SU-DHL-6 (cell line): Measurements from ENCODE around the gene PI16.

Experiments
- EZH2phosphoT487 ChIP-seq: fragments of 200-600 bp; sonication (generic), shearing (Covaris generic); conservative IDR thresholded peaks from 2 replicates; pipeline ENCODE4 v1.6.1; 2018; ENCODE audit warnings: mild to moderate bottlenecking, antibody characterized with exemption, low read length, moderate library complexity, mixed read lengths
- TF ChIP-seq, protein P1 (sequence below): fragments of 200-600 bp; sonication (generic); IDR thresholded peaks from one replicate; pipeline ENCODE4 v1.5.1; 2017; ENCODE audit warnings: antibody characterized with exemption, mild to moderate bottlenecking, low read length, moderate library complexity; ENCODE audit not compliant: insufficient read depth, poor library complexity, severe bottlenecking

DNA sequence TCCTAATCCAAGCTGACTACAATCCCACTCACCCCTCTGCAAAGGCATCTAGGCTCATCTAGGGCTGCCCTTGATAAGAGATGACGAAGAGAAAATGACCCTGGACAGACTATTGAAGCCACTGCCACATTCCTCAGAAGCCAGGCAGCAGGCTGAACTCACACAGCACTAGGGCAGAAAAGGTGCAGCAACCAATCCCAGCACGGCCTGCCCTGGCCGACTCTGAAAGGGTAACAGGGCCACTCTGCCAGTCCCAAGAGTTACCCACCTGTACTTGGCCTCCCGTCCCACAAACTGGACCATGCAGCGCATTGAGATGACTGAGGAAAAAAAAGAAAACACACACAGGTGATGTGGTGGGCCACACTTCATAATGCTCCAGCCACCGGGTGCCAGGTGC lies 22.4 kb downstream of the PI16 start:
- TF ChIP-seq, protein P1, sequence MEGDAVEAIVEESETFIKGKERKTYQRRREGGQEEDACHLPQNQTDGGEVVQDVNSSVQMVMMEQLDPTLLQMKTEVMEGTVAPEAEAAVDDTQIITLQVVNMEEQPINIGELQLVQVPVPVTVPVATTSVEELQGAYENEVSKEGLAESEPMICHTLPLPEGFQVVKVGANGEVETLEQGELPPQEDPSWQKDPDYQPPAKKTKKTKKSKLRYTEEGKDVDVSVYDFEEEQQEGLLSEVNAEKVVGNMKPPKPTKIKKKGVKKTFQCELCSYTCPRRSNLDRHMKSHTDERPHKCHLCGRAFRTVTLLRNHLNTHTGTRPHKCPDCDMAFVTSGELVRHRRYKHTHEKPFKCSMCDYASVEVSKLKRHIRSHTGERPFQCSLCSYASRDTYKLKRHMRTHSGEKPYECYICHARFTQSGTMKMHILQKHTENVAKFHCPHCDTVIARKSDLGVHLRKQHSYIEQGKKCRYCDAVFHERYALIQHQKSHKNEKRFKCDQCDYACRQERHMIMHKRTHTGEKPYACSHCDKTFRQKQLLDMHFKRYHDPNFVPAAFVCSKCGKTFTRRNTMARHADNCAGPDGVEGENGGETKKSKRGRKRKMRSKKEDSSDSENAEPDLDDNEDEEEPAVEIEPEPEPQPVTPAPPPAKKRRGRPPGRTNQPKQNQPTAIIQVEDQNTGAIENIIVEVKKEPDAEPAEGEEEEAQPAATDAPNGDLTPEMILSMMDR = no peak
- TF ChIP-seq EZH2phosphoT487 = no peak
